Upper lobe of left lung (tissue), 4 donors: ENCODE data around the gene SP6.

Experiments
- CTCF ChIP-seq, 6 experiments: fragments of 450-650 bp in 4 of 6; fragments of 200-600 bp in 2 of 6; sonication (generic) in 2 of 6; IDR thresholded peaks; one replicate each; pipeline ENCODE4 v1.5.1; 2016 to 2019; ENCODE audit warnings: antibody characterized with exemption in 6 of 6
- POLR2A ChIP-seq, 4 donors: fragments of 450-650 bp; IDR thresholded peaks; one replicate each; pipeline ENCODE4 v1.5.1; 2016 to 2017; ENCODE audit warnings: antibody characterized with exemption in 4 of 4, mild to moderate bottlenecking in 2 of 4

GRCh38 chr17:47838636-47839035 lies 12.3 kb downstream of the SP6 start:
- TF ChIP-seq CTCF (IDR thresholded peaks at IDR 0.05), result no peak
- TF ChIP-seq POLR2A (IDR thresholded peaks at IDR 0.05), result no peak
